Astrocyte of the cerebellum (primary cell): Measurements from ENCODE around the gene TMEM176A.

Source experiments
- DNase-seq: peaks from one replicate; pipeline ENCODE4 v3.0.0-alpha.2; 2011; ENCODE audit warnings: low read depth
- H3K4me3 ChIP-seq: 2 replicates; pipeline ENCODE4 v1.5.1; 2011; ENCODE audit warnings: mild to moderate bottlenecking, low read depth, low read length, moderate library complexity
- in situ Hi-C: cut with HindIII; loops from 2 replicates; pipeline ENCODE4 v1.10.0; 2017; ENCODE audit warnings: low sequenced_read_pairs
- TF ChIP-seq, protein P1 (sequence below): IDR thresholded peaks from 2 replicates; pipeline ENCODE4 v1.5.1; 2012; ENCODE audit warnings: low read length, low read depth, moderate library complexity, mild to moderate bottlenecking; ENCODE audit errors: missing control alignments

The TMEM176A gene, protein sequence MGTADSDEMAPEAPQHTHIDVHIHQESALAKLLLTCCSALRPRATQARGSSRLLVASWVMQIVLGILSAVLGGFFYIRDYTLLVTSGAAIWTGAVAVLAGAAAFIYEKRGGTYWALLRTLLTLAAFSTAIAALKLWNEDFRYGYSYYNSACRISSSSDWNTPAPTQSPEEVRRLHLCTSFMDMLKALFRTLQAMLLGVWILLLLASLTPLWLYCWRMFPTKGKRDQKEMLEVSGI

DNA sequence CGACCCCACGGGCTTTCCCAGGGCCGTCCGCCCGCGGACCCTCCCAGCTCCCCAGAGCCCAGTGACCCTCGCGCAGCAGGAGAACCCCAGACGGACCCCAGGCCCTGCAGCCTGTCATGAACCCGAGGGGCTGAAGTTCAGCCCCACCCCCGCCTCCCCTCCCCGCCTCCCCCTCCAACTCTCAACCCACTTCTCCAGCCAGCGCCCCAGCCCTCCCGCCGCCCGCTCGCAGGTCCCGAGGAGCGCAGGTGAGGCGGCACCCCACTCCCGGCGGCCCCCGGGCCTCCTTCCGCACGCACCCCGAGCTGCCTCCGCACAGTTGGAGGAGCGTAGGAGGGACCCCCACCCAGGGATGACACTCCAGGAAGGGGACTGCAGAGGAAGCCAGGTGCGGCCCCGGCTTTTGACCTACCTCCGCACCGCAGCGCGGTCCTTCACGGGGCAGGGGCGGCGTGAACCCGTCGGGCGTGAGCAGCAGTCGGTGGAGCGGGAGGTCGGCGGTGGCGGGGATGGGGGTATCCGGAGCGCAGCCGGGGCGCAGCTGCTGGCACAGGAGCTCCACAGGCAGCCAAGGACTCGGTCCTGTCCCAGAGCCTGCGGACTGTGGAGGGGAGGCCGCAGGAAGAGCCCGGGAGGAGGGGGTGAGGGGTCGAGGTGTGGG is at the start of gene TMEM176A:
TSS of gene TMEM176A (plus strand) at position 189 of the 661 bp plus-strand sequence. CDS start 782 bp downstream, outside the sequence.
- no peak within 1 kb of the TSS for H3K4me3 ChIP-seq
- TF ChIP-seq, protein P1, sequence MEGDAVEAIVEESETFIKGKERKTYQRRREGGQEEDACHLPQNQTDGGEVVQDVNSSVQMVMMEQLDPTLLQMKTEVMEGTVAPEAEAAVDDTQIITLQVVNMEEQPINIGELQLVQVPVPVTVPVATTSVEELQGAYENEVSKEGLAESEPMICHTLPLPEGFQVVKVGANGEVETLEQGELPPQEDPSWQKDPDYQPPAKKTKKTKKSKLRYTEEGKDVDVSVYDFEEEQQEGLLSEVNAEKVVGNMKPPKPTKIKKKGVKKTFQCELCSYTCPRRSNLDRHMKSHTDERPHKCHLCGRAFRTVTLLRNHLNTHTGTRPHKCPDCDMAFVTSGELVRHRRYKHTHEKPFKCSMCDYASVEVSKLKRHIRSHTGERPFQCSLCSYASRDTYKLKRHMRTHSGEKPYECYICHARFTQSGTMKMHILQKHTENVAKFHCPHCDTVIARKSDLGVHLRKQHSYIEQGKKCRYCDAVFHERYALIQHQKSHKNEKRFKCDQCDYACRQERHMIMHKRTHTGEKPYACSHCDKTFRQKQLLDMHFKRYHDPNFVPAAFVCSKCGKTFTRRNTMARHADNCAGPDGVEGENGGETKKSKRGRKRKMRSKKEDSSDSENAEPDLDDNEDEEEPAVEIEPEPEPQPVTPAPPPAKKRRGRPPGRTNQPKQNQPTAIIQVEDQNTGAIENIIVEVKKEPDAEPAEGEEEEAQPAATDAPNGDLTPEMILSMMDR = no peak
- DNase-seq = no peak
- in situ Hi-C loops = loop anchor here (5.0 kb wide), 1 partner anchor 37 kb away; no protein-coding TSS in a partner anchor

DNA sequence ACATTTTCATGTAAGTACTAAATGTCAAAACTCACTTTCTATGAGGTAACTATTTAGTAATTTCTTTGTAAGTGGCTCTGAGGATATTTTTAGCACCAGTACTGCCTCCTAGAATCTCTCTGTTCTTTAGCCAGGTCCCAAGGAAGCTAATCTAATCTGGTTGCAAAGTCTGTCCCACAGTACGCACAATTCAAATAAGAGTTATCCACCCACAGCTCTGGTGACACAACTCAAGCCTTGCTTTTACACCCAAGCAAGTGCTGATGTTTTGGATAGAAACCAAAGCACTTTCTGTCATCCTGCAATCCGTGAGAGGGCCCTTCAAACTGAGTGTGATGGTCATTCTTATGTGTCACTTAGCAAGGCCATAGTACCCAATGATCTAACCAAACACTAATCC is 48.9 kb upstream of the TMEM176A start:
- H3K4me3 ChIP-seq = no peak overlapping the region
- TF ChIP-seq, protein P1 = no peak
- DNase-seq = no peak
- in situ Hi-C loops = no loop called here

DNA sequence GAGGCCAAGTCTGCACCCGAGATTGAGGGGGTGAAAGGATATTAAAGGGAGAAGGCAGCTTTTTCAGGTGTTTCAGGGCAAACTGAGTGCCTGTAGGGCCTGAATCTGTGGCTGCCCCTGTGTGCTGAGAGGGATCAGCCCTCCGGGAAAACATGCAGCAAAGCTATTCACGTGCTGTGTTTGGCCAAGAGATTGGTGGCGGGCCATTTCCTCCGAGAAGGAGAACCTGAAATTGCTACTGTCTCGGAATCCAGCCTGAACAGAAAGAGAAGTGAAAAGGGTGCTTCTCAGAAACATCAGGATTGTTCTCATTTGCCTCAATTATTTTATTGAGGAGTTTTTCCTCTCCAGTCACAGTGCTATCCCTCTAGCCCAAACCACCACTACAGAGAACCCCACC is 47.3 kb upstream of the TMEM176A start:
- H3K4me3 ChIP-seq = no peak overlapping the region
- TF ChIP-seq, protein P1 = no peak
- DNase-seq = no peak
- in situ Hi-C loops = no loop called here

DNA sequence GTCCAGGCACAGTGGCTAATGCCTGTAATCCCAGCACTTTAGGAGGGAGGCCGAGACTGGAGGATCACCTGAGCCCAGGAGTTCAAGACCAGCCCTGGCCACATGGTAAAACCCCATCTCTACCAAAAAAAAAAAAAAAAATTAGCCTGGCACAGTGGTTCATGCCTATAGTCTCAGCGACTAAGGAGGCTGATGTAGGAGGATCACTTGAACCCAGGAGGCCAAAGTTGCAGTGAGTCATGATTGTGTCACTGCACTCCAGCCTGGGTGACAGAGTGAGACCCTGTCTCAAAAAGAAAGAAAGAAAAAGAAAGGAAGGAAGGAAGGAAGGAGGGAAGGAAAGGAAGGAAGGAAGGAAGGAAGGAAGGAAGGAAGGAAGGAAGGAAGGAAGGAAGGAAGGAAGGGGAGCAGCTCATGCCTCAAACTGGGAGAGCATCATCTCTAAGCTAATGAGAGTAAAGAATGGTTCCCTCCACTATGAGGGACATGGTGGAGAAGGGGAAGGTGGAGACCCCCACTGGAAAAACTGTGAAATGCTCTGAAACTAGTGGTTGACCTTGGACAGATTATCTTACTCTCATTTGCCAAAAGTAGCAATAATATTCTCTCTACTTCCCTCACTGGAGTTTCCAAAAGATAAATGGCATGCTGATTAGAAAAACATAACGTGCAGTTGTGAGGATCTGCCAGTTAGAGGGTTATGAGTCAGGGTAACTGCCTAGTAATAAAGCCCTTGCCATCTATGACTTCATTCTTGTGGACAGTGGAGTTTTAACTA is 46.6 kb upstream of the TMEM176A start:
- in situ Hi-C loops = no loop called here
- DNase-seq = no peak
- no peak overlapping the region for H3K4me3 ChIP-seq
- TF ChIP-seq, protein P1 = no peak

DNA sequence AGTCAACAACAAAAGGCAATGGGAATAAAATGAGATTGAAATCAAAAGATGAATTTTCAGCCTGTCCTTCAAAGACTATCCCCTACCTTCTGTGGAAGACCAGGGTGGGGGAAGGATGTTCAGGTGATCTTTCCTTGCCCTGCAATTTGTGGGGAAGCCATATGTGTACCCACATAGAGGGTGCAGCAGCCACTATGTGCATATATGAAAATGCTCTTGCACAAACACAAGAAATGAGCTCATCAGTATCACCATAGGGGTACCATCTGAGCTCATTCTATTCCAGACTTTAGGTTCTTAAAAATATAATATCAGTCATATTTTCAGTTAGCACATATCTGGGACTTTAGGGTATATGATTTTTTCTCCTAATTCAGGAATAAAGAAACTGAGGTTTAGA is 45.6 kb upstream of the TMEM176A start:
- in situ Hi-C loops = no loop called here
- TF ChIP-seq, protein P1 = no peak
- no peak for DNase-seq
- no peak overlapping the region for H3K4me3 ChIP-seq

DNA sequence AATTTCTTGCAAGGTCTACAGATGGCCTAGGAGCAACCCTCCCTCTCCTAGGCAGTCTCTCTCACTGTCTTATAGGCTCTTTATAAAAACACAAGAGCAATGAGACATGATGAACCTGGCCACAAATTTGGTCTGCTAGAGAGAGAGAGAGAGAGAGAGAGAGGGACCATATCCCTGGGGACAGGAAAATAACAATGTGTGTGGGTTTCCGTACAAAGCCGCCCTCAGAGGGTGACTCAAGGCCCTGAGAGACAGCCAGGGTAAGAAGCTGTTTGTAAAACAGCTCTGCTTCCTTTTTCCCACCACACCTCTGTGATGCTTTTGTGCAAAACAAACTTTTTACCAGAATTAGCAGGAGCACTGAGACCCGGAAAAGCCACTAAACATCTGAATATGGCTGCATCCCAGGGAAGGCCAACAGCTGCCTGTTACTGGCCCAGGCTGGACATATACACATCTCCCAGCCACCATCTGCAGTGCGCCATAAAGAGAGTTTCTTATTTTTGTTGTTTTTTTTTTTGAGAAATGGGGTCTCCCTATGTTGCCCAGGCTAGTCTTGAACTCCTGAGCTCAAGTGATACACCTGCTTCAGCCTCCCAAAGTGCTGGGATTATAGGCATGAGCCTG is 45.0 kb upstream of the TMEM176A start:
- in situ Hi-C loops = no loop called here
- no peak overlapping the region for H3K4me3 ChIP-seq
- TF ChIP-seq, protein P1 = no peak
- DNase-seq = no peak
